T-helper 17 cell (primary cell): ENCODE results near the gene GMCL2. TPM values are rescaled to one million over a fixed set of nuclear protein-coding genes. Genes with fewer than 3 reads are reported as not detected.
A peak's percentile ranks its signal among the peaks of the same experiment; 100 is the strongest.

ENCODE experiments used
- ATAC-seq: fragments of 150-1000 bp; cut with Tn5 transposase; 2 replicates; pipeline ENCODE4 v1.10.0; 2021; ENCODE audit warnings: mild to moderate bottlenecking, moderate library complexity
- DNase-seq, 3 donors: peaks; one replicate each; pipeline versions ENCODE4 v3.0.0 to v3.0.0-alpha.2; 2020 to 2021
- H3K9me3 ChIP-seq: one replicate; pipeline ENCODE4 v1.7.0; 2013; ENCODE audit warnings: low read length, mild to moderate bottlenecking; ENCODE audit not compliant: control insufficient read depth, poor library complexity, severe bottlenecking
- H3K27ac Mint-ChIP-seq: one replicate; pipeline ENCODE4 v1.8.0; 2022; ENCODE audit warnings: mild to moderate bottlenecking, moderate library complexity, mixed read lengths
- H3K27me3 Mint-ChIP-seq: one replicate; pipeline ENCODE4 v1.8.0; 2022; ENCODE audit warnings: mixed read lengths
- H3K36me3 Mint-ChIP-seq: one replicate; pipeline ENCODE4 v1.8.0; 2022; ENCODE audit warnings: low read depth, mixed read lengths
- H3K4me1 Mint-ChIP-seq: one replicate; pipeline ENCODE4 v1.8.0; 2022; ENCODE audit warnings: mild to moderate bottlenecking, mixed read lengths
- H3K4me3 Mint-ChIP-seq: one replicate; pipeline ENCODE4 v1.8.0; 2022; ENCODE audit warnings: mild to moderate bottlenecking, moderate library complexity, mixed read lengths
- total RNA-seq, 4 donors: library from RNA in 2 of 4; stranded (reverse) in 2 of 4; gene quantifications; one replicate each; pipeline ENCODE4 v1.2.3 and lab custom pipeline; 2022 to 2026

GMCL2 gene
- total RNA-seq, 2 donors from 2014 or later, result not detected

GRCh38 chr5:178207917-178208280 lies 20.7 kb upstream of the GMCL2 start:
- Mint-ChIP-seq H3K4me3 (no peak overlapping the region), H3K4me1 (peaks cover 34% of the 10 kb centered on the region), H3K27ac (peak overlapping the region; percentile 82), H3K27me3 (no peaks in the 10 kb centered on the region), H3K36me3 (peaks cover 13% of the 10 kb centered on the region)
- H3K9me3 ChIP-seq, result no peaks in the 10 kb centered on the region
- ATAC-seq, result no peak
- DNase-seq, result no peak

GRCh38 chr5:178207183-178207916 lies 20.2 kb upstream of the GMCL2 start:
- Mint-ChIP-seq H3K4me1 (peaks cover 34% of the 10 kb centered on the region), H3K27ac (peak overlapping the region; percentile 82), H3K4me3 (peak overlapping the region; percentile 88), H3K27me3 (no peaks in the 10 kb centered on the region), H3K36me3 (peaks cover 13% of the 10 kb centered on the region)
- H3K9me3 ChIP-seq, result no peaks in the 10 kb centered on the region
- ATAC-seq (no peak), DNase-seq (no peak)

DNA sequence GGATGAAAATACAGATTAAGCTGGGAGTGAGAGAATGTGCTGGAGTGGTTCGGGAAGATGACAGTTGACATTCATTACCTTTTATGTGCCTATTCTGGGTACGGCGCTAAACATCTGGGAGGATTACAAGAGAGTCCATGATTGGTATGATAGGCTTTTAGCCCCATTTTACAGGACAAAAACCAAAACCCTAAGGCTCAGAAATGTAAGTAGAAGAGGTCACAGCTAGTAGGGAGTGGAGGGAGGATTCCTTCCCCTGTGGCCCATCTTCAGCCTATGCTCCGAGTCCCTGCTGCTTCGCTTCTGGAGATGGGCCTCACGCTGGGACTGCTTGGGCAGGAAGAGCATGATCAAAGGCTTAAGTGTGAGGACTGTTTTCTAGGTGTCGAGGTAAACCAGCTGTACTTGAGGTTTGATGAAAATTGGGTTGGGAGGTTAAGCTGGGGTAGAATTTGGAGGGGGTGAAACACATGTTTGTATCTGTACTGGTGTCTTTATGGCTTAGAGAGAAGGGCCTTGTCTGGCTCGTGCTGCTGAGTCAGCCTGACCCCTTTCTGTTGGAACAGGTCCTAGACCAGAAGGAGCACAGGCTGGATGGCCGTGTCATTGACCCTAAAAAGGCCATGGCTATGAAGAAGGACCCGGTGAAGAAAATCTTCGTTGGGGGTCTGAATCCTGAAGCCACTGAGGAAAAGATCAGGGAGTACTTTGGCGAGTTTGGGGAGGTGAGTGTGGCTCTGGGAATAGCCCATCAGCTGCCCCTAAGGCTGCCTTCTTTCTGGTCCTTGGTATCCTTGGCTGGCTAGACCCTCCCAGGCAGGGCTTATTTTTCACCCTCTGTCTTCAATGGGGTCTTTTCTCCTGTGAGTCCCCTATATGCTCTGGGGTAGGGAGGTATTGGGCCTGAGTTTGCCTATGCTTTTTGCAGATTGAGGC lies 19.3 kb upstream of the GMCL2 start:
- no peaks in the 10 kb centered on the region for H3K27me3 Mint-ChIP-seq
- H3K27ac Mint-ChIP-seq, result peak overlapping the region; percentile 95
- peaks cover 13% of the 10 kb centered on the region for H3K36me3 Mint-ChIP-seq
- ATAC-seq (peak; percentile 9), DNase-seq (no peak)
- no peaks in the 10 kb centered on the region for H3K9me3 ChIP-seq
- peak overlapping the region; percentile 88 for H3K4me3 Mint-ChIP-seq
- H3K4me1 Mint-ChIP-seq, result peaks cover 34% of the 10 kb centered on the region

GRCh38 chr5:178205749-178206047 lies 18.5 kb upstream of the GMCL2 start:
- peaks cover 34% of the 10 kb centered on the region for H3K4me1 Mint-ChIP-seq
- no peaks in the 10 kb centered on the region for H3K27me3 Mint-ChIP-seq
- H3K36me3 Mint-ChIP-seq, result peaks cover 10% of the 10 kb centered on the region
- no peaks in the 10 kb centered on the region for H3K9me3 ChIP-seq
- ATAC-seq, result no peak
- H3K27ac Mint-ChIP-seq, result peak overlapping the region; percentile 95
- DNase-seq, result no peak
- peak overlapping the region; percentile 88 for H3K4me3 Mint-ChIP-seq

DNA sequence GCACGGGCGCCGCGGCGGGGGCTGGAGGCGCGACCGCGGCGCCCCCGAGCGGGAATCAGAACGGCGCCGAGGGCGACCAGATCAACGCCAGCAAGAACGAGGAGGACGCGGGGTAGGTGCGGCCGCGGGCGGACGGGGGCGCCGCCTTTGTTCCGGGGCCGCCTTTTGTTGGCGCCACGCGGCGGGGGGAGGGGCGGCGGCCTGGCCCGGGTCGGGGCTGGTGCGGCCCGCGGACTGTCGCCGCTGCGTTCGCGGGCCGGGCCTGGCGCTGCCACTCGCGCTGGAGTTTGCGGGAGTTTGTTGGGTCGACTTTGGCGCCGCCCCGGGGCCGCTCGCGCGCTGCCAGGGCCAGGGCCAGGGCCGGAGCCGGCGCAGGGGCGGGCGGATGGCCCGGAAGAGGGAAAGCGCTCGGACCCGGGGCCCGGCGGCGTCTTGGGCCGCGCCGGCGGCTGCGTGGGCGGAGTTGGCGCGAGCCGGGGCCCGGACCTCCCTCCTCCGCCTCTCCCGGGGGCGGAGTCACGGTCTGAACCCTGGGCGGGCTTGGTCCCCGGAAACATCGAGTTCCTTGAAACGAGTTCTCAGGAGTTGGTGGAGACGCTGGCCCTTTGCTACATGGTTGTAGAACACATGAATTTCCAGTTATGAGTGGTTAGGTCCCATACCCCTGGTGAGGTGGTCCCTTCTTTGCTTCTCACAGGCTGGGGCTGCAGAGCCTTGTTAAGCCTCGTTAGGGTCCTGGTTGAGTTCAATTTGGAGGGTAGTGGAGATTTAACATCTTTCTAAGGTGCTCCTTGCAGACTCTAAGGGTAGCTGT lies 18.0 kb upstream of the GMCL2 start:
- DNase-seq (peak; percentile 46 to 66 (median 63)), ATAC-seq (peak; percentile 47)
- Mint-ChIP-seq H3K27ac (peak overlapping the region; percentile 98), H3K27me3 (no peaks in the 10 kb centered on the region), H3K4me1 (peaks cover 33% of the 10 kb centered on the region), H3K4me3 (peak overlapping the region; percentile 98), H3K36me3 (peaks cover 10% of the 10 kb centered on the region)
- no peaks in the 10 kb centered on the region for H3K9me3 ChIP-seq

DNA sequence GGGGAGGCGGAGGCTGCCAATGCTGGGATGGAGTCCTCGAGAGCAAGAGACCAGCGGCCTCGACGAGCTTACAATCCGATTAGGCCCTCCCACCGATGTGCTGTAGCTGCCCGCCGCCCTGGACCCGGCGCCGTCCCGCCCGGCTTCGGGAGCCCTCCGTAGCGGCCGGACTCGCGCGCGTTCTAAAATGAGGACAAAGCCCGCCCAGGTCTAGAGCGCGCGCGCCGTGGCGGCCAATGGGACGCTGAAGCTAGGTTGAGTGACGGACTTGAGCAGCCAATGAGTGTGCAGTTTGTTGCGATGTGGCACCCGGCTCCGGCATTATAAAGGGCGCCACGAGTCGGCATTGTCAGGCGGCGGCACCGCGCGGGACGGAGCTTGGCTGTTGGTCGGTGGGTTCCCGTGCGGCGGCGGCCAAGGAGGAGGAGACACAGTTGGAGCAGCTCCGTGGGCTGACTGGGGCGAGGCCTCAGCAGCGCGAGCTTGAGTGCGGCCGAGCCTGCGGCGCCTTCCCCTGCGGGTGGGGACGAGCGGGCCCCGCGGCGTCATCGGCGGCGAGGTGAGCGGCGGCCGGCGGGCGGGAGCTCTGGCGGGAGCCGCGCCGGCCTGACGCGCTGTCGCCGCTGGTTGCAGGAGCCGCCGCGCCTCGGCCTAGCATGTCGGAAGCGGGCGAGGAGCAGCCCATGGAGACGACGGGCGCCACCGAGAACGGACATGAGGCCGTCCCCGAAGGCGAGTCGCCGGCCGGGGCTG lies 17.2 kb upstream of the GMCL2 start, which contains the start of gene HNRNPAB:
Gene HNRNPAB (plus strand): TSS at position 352 of the 753 bp plus-strand sequence. CDS start 305 bp downstream, at position 657.
- peaks cover 10% of the 10 kb centered on the region for H3K36me3 Mint-ChIP-seq
- DNase-seq (peak; percentile 93 to 96 (median 94)), ATAC-seq (peak; percentile 83)
- no peaks in the 10 kb centered on the region for H3K9me3 ChIP-seq
- H3K27me3 Mint-ChIP-seq, result no peaks in the 10 kb centered on the region
- H3K4me1 Mint-ChIP-seq, result peaks cover 28% of the 10 kb centered on the region
- H3K4me3 Mint-ChIP-seq, result peak within 1 kb of the TSS; percentile 98
- peak within 1 kb of the TSS; percentile 98 for H3K27ac Mint-ChIP-seq

DNA sequence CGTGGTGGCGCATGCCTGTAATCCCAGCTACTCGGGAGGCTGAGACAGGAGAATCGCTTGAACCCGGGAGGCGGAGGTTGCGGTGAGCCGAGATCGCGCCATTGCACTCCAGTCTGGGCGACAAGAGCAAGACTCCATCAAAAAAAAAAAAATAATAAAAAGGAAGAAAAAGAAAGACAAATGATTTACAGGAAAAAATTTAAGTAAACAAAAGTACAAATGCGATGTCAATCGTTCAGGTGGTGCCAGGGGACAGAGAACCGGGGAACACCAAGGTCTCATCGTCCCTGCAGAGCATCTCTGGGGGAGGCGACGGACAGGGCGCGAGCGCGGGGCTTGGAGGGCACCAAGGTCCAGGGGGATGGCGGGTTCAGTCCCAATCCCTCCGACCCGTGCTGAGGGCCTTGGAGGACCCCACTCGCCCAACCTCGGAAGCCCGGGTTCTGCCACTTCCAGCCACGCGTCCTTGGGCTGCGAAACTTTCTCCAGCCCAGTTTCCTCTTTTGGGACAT lies 16.6 kb upstream of the GMCL2 start:
- no peaks in the 10 kb centered on the region for H3K9me3 ChIP-seq
- H3K36me3 Mint-ChIP-seq, result peaks cover 10% of the 10 kb centered on the region
- H3K27me3 Mint-ChIP-seq, result no peaks in the 10 kb centered on the region
- H3K4me1 Mint-ChIP-seq, result peaks cover 23% of the 10 kb centered on the region
- H3K27ac Mint-ChIP-seq, result peak overlapping the region; percentile 98
- DNase-seq (peak in 1 of 3 donors; percentile 20), ATAC-seq (peak; percentile 1)
- peak overlapping the region; percentile 98 for H3K4me3 Mint-ChIP-seq

GRCh38 chr5:178202541-178202940 lies 15.4 kb upstream of the GMCL2 start:
- DNase-seq (no peak), ATAC-seq (no peak)

GRCh38 chr5:178201927-178202235 lies 14.7 kb upstream of the GMCL2 start:
- Mint-ChIP-seq H3K4me1 (peaks cover 15% of the 10 kb centered on the region), H3K27me3 (no peaks in the 10 kb centered on the region), H3K27ac (no peak overlapping the region), H3K4me3 (no peak overlapping the region), H3K36me3 (peaks cover 10% of the 10 kb centered on the region)
- no peaks in the 10 kb centered on the region for H3K9me3 ChIP-seq
- ATAC-seq (no peak), DNase-seq (no peak)

More at GRCh38 chr5:178202541-178202940, 15.4 kb upstream of the GMCL2 start:
- Mint-ChIP-seq H3K27ac (no peak overlapping the region), H3K4me3 (no peak overlapping the region), H3K4me1 (peaks cover 19% of the 10 kb centered on the region), H3K36me3 (peaks cover 10% of the 10 kb centered on the region), H3K27me3 (no peaks in the 10 kb centered on the region)
- no peaks in the 10 kb centered on the region for H3K9me3 ChIP-seq

DNA sequence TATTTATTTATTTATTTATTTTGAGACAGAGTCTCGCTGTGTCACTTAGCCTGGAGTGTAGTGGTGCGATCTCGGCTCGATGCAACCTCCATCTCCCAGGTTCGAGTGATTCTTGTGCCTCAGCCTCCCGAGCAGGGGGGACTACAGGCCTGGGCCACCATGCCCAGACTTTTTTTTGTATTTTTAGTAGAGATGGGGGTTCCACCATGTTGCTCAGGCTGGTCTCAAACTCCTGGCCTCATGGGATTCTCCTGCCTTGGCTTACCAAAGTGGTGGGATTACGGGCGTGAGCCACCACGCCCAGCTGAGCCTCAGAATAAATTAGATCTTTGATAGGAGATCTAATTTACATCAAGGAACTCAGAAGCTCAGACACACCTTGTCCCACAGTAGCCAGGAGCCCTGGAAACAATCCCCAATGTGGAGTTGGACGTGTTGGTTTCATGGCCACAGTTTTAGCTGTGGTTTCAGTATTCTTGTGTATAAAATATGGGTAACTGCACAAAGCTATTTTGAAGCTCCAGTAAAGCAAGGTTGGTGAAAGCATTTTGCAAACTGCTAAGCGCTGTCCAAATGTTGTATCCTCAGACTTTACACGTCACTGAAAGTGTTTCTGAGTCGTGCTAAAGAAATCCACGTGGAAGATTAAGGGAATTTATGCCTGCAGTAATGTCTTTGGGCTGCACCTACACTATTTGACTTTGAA lies 14.2 kb upstream of the GMCL2 start:
- no peak for ATAC-seq
- no peak overlapping the region for H3K27ac Mint-ChIP-seq
- no peak for DNase-seq
- H3K36me3 Mint-ChIP-seq, result peaks cover 8% of the 10 kb centered on the region
- no peaks in the 10 kb centered on the region for H3K9me3 ChIP-seq
- peaks cover 11% of the 10 kb centered on the region for H3K4me1 Mint-ChIP-seq
- H3K4me3 Mint-ChIP-seq, result no peak overlapping the region
- no peaks in the 10 kb centered on the region for H3K27me3 Mint-ChIP-seq

DNA sequence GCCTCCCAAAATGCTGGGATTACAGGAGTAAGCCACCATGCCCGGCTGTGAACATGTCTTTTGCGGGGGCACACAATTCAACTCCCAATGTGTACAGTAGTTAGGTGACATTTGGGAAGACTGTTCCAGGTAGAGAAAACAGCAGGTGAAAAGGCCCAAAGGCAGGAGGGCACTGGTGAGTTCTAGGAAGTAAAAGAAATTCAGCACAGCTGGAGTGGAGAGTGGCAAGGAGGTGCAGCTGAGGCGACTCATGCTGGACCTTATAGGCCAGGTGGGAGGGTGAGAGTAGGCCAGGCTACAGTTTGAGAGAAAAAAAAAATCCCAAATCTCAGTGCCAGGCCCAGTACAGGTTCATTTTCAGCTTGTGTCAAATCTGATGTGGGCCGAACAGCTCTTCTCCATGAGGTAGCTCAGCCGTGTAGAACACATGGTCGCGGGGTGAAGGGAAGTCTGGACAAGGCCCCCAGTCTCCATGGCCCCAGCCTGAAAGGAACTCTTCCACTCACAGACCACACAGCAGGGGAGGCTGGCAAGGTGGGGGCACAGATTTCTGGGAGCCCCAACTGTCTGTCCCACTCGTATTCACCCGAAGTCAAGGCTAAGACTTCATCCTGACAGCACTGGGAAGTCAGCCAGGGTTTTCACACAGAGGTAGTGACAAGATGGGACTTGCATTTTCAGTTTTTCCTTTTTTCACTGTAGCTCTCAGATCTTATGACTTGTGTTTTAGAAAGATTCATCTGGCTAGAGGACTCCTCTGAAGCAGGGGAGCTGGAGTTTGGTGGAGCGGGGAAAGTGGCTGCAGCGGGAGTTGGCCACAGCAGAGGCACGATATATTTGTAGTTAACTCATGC lies 12.6 kb upstream of the GMCL2 start:
- H3K4me3 Mint-ChIP-seq, result no peak overlapping the region

More for the DNA sequence above, 12.6 kb upstream of the GMCL2 start:
- Mint-ChIP-seq H3K36me3 (peaks cover 3% of the 10 kb centered on the region), H3K4me1 (peaks cover 3% of the 10 kb centered on the region), H3K27me3 (peaks cover 4% of the 10 kb centered on the region), H3K27ac (no peak overlapping the region)
- DNase-seq (no peak), ATAC-seq (no peak)
- no peaks in the 10 kb centered on the region for H3K9me3 ChIP-seq
